HG03460 (cell line): ENCODE data around the gene ATAD3C.
"Not testable (repeated sequence)": the region's sequence is repeated elsewhere in the genome, so short reads cannot be mapped to it uniquely, and the experiment has no call there.

ENCODE experiments used
- ATAC-seq: cut with Tn5 transposase; IDR thresholded peaks from one replicate; pipeline ENCODE4 v1.9.1; 2021; ENCODE audit not compliant: unreplicated experiment

ATAD3C gene

GRCh38 chr1:1470626-1471388 lies 21.3 kb downstream of the ATAD3C start:
- no peak for ATAC-seq

GRCh38 chr1:1471389-1472052 lies 22.0 kb downstream of the ATAD3C start, which contains the start of gene ATAD3B:
Gene ATAD3B (plus strand): TSS chr1:1471765. CDS start chr1:1471885, 120 bp downstream.
- peak; percentile 95 for ATAC-seq

- ATAC-seq, result peak; percentile 21
Measured at GRCh38 chr1:1472053-1472876, 22.8 kb downstream of the ATAD3C start.

- not testable (repeated sequence) for ATAC-seq
Measured at GRCh38 chr1:1476011-1476410, 26.5 kb downstream of the ATAD3C start.

GRCh38 chr1:1477206-1477605 lies 27.7 kb downstream of the ATAD3C start:
- ATAC-seq, result no peak

GRCh38 chr1:1479547-1480487 lies 30.3 kb downstream of the ATAD3C start:
- ATAC-seq, result no peak

GRCh38 chr1:1480488-1480867 lies 31.0 kb downstream of the ATAD3C start:
- not testable (repeated sequence) for ATAC-seq

- not testable (repeated sequence) for ATAC-seq
Measured at GRCh38 chr1:1481811-1482210, 32.3 kb downstream of the ATAD3C start.

GRCh38 chr1:1482856-1483255 lies 33.4 kb downstream of the ATAD3C start:
- ATAC-seq, result no peak

- no peak for ATAC-seq
Measured at GRCh38 chr1:1483714-1484113, 34.2 kb downstream of the ATAD3C start.

- not testable (repeated sequence) for ATAC-seq
Measured at GRCh38 chr1:1484976-1485750, 35.7 kb downstream of the ATAD3C start.

GRCh38 chr1:1485755-1486317 lies 36.3 kb downstream of the ATAD3C start:
- ATAC-seq, result not testable (repeated sequence)

GRCh38 chr1:1487701-1488100 lies 38.2 kb downstream of the ATAD3C start:
- no peak for ATAC-seq

- ATAC-seq, result no peak
Measured at GRCh38 chr1:1489231-1489630, 39.7 kb downstream of the ATAD3C start.

- no peak for ATAC-seq
Measured at GRCh38 chr1:1489861-1490260, 40.4 kb downstream of the ATAD3C start.

GRCh38 chr1:1490633-1491230 lies 41.2 kb downstream of the ATAD3C start:
- ATAC-seq, result no peak

GRCh38 chr1:1491601-1492000 lies 42.1 kb downstream of the ATAD3C start:
- no peak for ATAC-seq

- ATAC-seq, result not testable (repeated sequence)
Measured at GRCh38 chr1:1494311-1494710, 44.8 kb downstream of the ATAD3C start.

- ATAC-seq, result not testable (repeated sequence)
Measured at GRCh38 chr1:1495461-1495975, 46.0 kb downstream of the ATAD3C start.
